Activated naive CD8-positive, alpha-beta T cell treated with anti-CD3 and anti-CD28 coated beads for 36 hours (primary cell): ENCODE data around the gene DNASE1L2. TPM values are rescaled to one million over a fixed set of nuclear protein-coding genes. Genes with fewer than 3 reads are reported as not detected.

ENCODE experiments used
- total RNA-seq, 2 experiments: library from RNA; stranded (reverse); gene quantifications; one replicate each; pipeline ENCODE4 v1.2.3, GENCODE V29; 2021

Gene DNASE1L2
- total RNA-seq, 2 experiments from 2014 or later, result 0.87 to 0.92 TPM

Other genes with a start within 250 kb of the DNASE1L2 start
- 1 to 10 TPM; 2.0 to 3.5 TPM for gene SYNGR3, start 246.5 kb upstream of the DNASE1L2 start, total RNA-seq
- gene ZNF598, start 226.6 kb upstream of the DNASE1L2 start, total RNA-seq, result 10 to 100 TPM; 98.3 to 99.8 TPM
- 10 to 100 TPM; 29.1 to 34.2 TPM for gene NPW, start 216.7 kb upstream of the DNASE1L2 start, total RNA-seq
- gene NHERF2, start 209.5 kb upstream of the DNASE1L2 start, total RNA-seq, result 1 to 10 TPM; 2.4 to 3.7 TPM
- gene NTHL1, start 188.6 kb upstream of the DNASE1L2 start, total RNA-seq, result 10 to 100 TPM; 30.6 to 32.0 TPM
- gene TSC2, start 188.5 kb upstream of the DNASE1L2 start, total RNA-seq, result 10 to 100 TPM; 52.3 to 57.5 TPM
- 10 to 100 TPM; 52.6 to 54.5 TPM for gene PKD1, start 100.5 kb upstream of the DNASE1L2 start, total RNA-seq
- under 1 TPM; 0.26 to 0.35 TPM for gene RAB26, start 87.8 kb upstream of the DNASE1L2 start, total RNA-seq
- 10 to 100 TPM; 86.4 to 89.2 TPM for gene TRAF7, start 80.7 kb upstream of the DNASE1L2 start, total RNA-seq
- 1 to 10 TPM; 1.8 to 3.4 TPM for gene CASKIN1, start 39.8 kb upstream of the DNASE1L2 start, total RNA-seq
- gene MLST8, start 31.0 kb upstream of the DNASE1L2 start, total RNA-seq, result 10 to 100 TPM; 89.5 to 92.3 TPM
- 1 to 10 TPM; 2.3 to 6.4 TPM for gene BRICD5, start 25.6 kb upstream of the DNASE1L2 start, total RNA-seq
- 10 to 100 TPM; 24.2 to 24.5 TPM for gene PGP, start 21.6 kb upstream of the DNASE1L2 start, total RNA-seq
- gene E4F1, start 12.9 kb upstream of the DNASE1L2 start, total RNA-seq, result 10 to 100 TPM; 23.0 to 24.1 TPM
- gene ECI1, start 15.1 kb downstream of the DNASE1L2 start, total RNA-seq, result 10 to 100 TPM; 27.5 to 30.0 TPM
- 100 to 1,000 TPM; 403 to 415 TPM for gene RNPS1, start 31.7 kb downstream of the DNASE1L2 start, total RNA-seq
- 1 to 10 TPM; 3.5 to 4.0 TPM for gene ABCA3, start 104.3 kb downstream of the DNASE1L2 start, total RNA-seq
- gene CCNF, start 193.0 kb downstream of the DNASE1L2 start, total RNA-seq, result 10 to 100 TPM; 38.3 to 38.8 TPM
- 10 to 100 TPM; 24.0 to 26.5 TPM for gene TEDC2, start 223.7 kb downstream of the DNASE1L2 start, total RNA-seq
- gene NTN3, start 234.9 kb downstream of the DNASE1L2 start, total RNA-seq, result not detected
- 10 to 100 TPM; 21.1 to 23.0 TPM for gene TBC1D24, start 238.7 kb downstream of the DNASE1L2 start, total RNA-seq